Left lung (tissue), 10 donors: ENCODE measurements around the gene FBXL17. TPM values are rescaled to one million over a fixed set of nuclear protein-coding genes. Genes with fewer than 3 reads are reported as not detected.

Experiments used
- ATAC-seq: fragments of 200-7000 bp; cut with Tn5 transposase; one replicate; pipeline ENCODE4 v1.9.1; 2020; ENCODE audit warnings: moderate library complexity
- DNase-seq, 4 donors: peaks; one replicate each; pipeline ENCODE4 v3.0.0-alpha.2; 2013 to 2020
- H3K27ac ChIP-seq, 2 donors: fragments of 200-600 bp; sonication (generic) in 1 of 2; one replicate each; pipeline versions ENCODE4 v1.5.0 to v1.8.0; 2020 to 2021
- H3K27me3 ChIP-seq, 2 donors: fragments of 200-600 bp; sonication (generic) in 1 of 2; one replicate each; pipeline versions ENCODE4 v1.5.0 to v1.8.0; 2020 to 2021
- H3K36me3 ChIP-seq, 2 donors: fragments of 200-600 bp; sonication (generic) in 1 of 2; one replicate each; pipeline versions ENCODE4 v1.5.0 to v1.8.0; 2020 to 2021
- H3K4me1 ChIP-seq, 2 donors: fragments of 200-600 bp; one replicate each; pipeline ENCODE4 v1.8.0; 2021
- H3K4me3 ChIP-seq, 2 donors: fragments of 200-600 bp; sonication (generic) in 1 of 2; one replicate each; pipeline versions ENCODE4 v1.5.0 to v1.8.0; 2020 to 2021; ENCODE audit warnings: mild to moderate bottlenecking in 1 of 2
- H3K9me3 ChIP-seq, 2 donors: fragments of 200-600 bp; sonication (generic) in 1 of 2; one replicate each; pipeline versions ENCODE4 v1.5.0 to v1.8.0; 2020 to 2021
- CTCF ChIP-seq, 2 donors: fragments of 200-600 bp; sonication (generic) in 1 of 2; IDR thresholded peaks; one replicate each; pipeline versions ENCODE4 v1.5.0 to v1.8.0; 2021; ENCODE audit warnings: antibody characterized with exemption in 2 of 2
- intact Hi-C, 2 donors: fragments of 100-400 bp; cut with DNase I; formaldehyde crosslinking; loops; one replicate each; pipeline versions ENCODE4 v1.11.2 to v1.14.2; 2022
- polyA plus RNA-seq, 6 donors: library from polyadenylated mRNA; unstranded; fragments of 120-200 nt; gene quantifications; one replicate each; pipeline ENCODE4 v1.2.1, GENCODE V29; 2013; ENCODE audit not compliant: insufficient read length in 6 of 6
- total RNA-seq, 2 donors: library from RNA; stranded (reverse); fragmentation: NEBNext Ultra II Directional; extraction: Animal tissue kit (Norgen Biotek cat#: 25700); gene quantifications; one replicate each; pipeline ENCODE4 v1.2.1, GENCODE V29; 2021
- donor health status: DM: no; HTN: yes; CAD: no.
- donor health status: DM: no; HTN: no; CAD: no.

Gene FBXL17
- total and polyA plus RNA-seq, 8 donors: 11.8 to 23.8 (median 19.8) TPM

GRCh38 chr5:108303611-108304010 lies 78.3 kb downstream of the FBXL17 start:
- intact Hi-C loops: no loop called here
- Histone ChIP-seq H3K27ac (no peak overlapping the region), H3K9me3 (no peaks in the 10 kb centered on the region), H3K4me3 (no peak overlapping the region), H3K36me3 (no peaks in the 10 kb centered on the region), H3K4me1 (no peaks in the 10 kb centered on the region), H3K27me3 (no peaks in the 10 kb centered on the region)
- TF ChIP-seq CTCF (IDR thresholded peaks at IDR 0.05): no peak
- ATAC-seq (no peak), DNase-seq (no peak)

- DNase-seq: no peak
- TF ChIP-seq CTCF (IDR thresholded peaks at IDR 0.05): no peak
- H3K4me1 ChIP-seq: no peaks in the 10 kb centered on the region
- H3K27ac ChIP-seq: no peak overlapping the region
- H3K27me3 ChIP-seq: no peaks in the 10 kb centered on the region
- ATAC-seq: no peak
- H3K4me3 ChIP-seq: no peak overlapping the region
- no peaks in the 10 kb centered on the region for H3K36me3 ChIP-seq
- H3K9me3 ChIP-seq: no peaks in the 10 kb centered on the region
- intact Hi-C loops: no loop called here
These were observed 78.8 kb downstream of the FBXL17 start for GRCh38 chr5:108303086-108303485.

GRCh38 chr5:108297042-108297601 lies 84.8 kb downstream of the FBXL17 start:
- ATAC-seq (no peak), DNase-seq (no peak)
- Histone ChIP-seq H3K27ac (no peak overlapping the region), H3K4me1 (peaks cover 0 to 3% of the 10 kb centered on the region in 2 donors), H3K27me3 (no peaks in the 10 kb centered on the region), H3K36me3 (no peaks in the 10 kb centered on the region), H3K9me3 (no peaks in the 10 kb centered on the region), H3K4me3 (no peak overlapping the region)
- no peak for TF ChIP-seq CTCF (IDR thresholded peaks at IDR 0.05)
- intact Hi-C loops: no loop called here

GRCh38 chr5:108295578-108296368 lies 86.1 kb downstream of the FBXL17 start:
- intact Hi-C loops: no loop called here
- peak; percentile 24 for ATAC-seq

More at GRCh38 chr5:108295578-108296368, 86.1 kb downstream of the FBXL17 start:
- Histone ChIP-seq H3K27ac (no peak overlapping the region), H3K4me3 (no peak overlapping the region), H3K36me3 (no peaks in the 10 kb centered on the region), H3K27me3 (no peaks in the 10 kb centered on the region), H3K9me3 (no peaks in the 10 kb centered on the region), H3K4me1 (peaks cover 0 to 3% of the 10 kb centered on the region in 2 donors)
- TF ChIP-seq CTCF (IDR thresholded peaks at IDR 0.05): no peak
- DNase-seq: no peak
